Caco-2 (cell line): Measurements from ENCODE around the gene SLC17A6. TPM values are rescaled to one million over a fixed set of nuclear protein-coding genes. Genes with fewer than 3 reads are reported as not detected.

Experiments
- BruUV-seq: library from RNA; stranded (reverse); fragments of 400-500 nt; replicated peaks from 2 replicates; lab custom pipeline; 2021; lab: Mats Ljungman, UMichigan
- CTCF ChIA-PET: fragments of 300-600 bp; sonication (Branson Sonifier 250); formaldehyde crosslinking; loops from one replicate; lab custom pipeline; 2022; ENCODE audit warnings: antibody characterized with exemption; lab: Charles Lee
- POLR2A ChIA-PET: fragments of 300-600 bp; sonication (Branson Sonifier 250); formaldehyde crosslinking; loops from one replicate; lab custom pipeline; 2022; ENCODE audit warnings: antibody characterized with exemption; lab: Charles Lee
- DNase-seq, 2 experiments: peaks; one replicate each; pipeline versions ENCODE4 v3.0.0 to v3.0.0-alpha.2; 2020 to 2022
- H3K27me3 ChIP-seq: replicated peaks from 2 replicates; pipeline ENCODE4 v1.6.0; 2011; ENCODE audit warnings: low read length; ENCODE audit not compliant: control insufficient read depth, insufficient read depth
- H3K36me3 ChIP-seq: 2 replicates; pipeline ENCODE4 v1.5.1; 2011; ENCODE audit warnings: low read length; ENCODE audit not compliant: control insufficient read depth, insufficient read depth
- H3K4me1 ChIP-seq: fragments of 250-450 bp; sonication (Bioruptor Pico); 2 replicates; pipeline ENCODE4 v1.5.1; 2020; ENCODE audit warnings: mild to moderate bottlenecking
- H3K4me3 ChIP-seq: 2 replicates; pipeline ENCODE4 v1.5.1; 2011; ENCODE audit warnings: low read depth, mild to moderate bottlenecking, control low read depth, low read length
- H3K9me3 ChIP-seq: fragments of 250-450 bp; sonication (Bioruptor Pico); 2 replicates; pipeline ENCODE4 v1.5.1; 2020; ENCODE audit warnings: mild to moderate bottlenecking, moderate library complexity
- H3K27ac Mint-ChIP-seq: one replicate; pipeline ENCODE4 v1.8.0; 2022; ENCODE audit warnings: mixed read lengths; ENCODE audit not compliant: unreplicated experiment
- H3K27me3 Mint-ChIP-seq: one replicate; pipeline ENCODE4 v1.8.0; 2022; ENCODE audit warnings: mixed read lengths; ENCODE audit not compliant: insufficient read depth, unreplicated experiment
- H3K36me3 Mint-ChIP-seq: one replicate; pipeline ENCODE4 v1.8.0; 2022; ENCODE audit warnings: mild to moderate bottlenecking, mixed read lengths; ENCODE audit not compliant: insufficient read depth, unreplicated experiment
- H3K4me1 Mint-ChIP-seq: one replicate; pipeline ENCODE4 v1.8.0; 2022; ENCODE audit warnings: low read depth, mixed read lengths; ENCODE audit not compliant: unreplicated experiment
- H3K4me3 Mint-ChIP-seq: one replicate; pipeline ENCODE4 v1.8.0; 2022; ENCODE audit warnings: mild to moderate bottlenecking, moderate library complexity, mixed read lengths; ENCODE audit not compliant: unreplicated experiment
- H3K9me3 Mint-ChIP-seq: one replicate; pipeline ENCODE4 v1.8.0; 2022; ENCODE audit warnings: mixed read lengths; ENCODE audit not compliant: unreplicated experiment
- CTCF ChIP-seq, 2 experiments: fragments of 200-600 bp in 1 of 2; IDR thresholded peaks; 1 replicate in 1 of 2; 2 replicates in 1 of 2; pipeline versions ENCODE4 v1.5.1 to v1.8.0; 2011 to 2022; ENCODE audit warnings: antibody characterized with exemption in 1 of 2, control low read depth in 1 of 2, inconsistent platforms in 1 of 2, low read depth in 1 of 2, low read length in 1 of 2, mild to moderate bottlenecking in 1 of 2, moderate library complexity in 1 of 2; ENCODE audit not compliant: insufficient read depth in 1 of 2, severe bottlenecking in 1 of 2, unreplicated experiment in 1 of 2
- intact Hi-C: fragments of 100-400 bp; cut with micrococcal nuclease; formaldehyde crosslinking; loops from one replicate; pipeline ENCODE4 v1.10.0; 2022; ENCODE audit not compliant: unreplicated experiment
- total RNA-seq: library from RNA; stranded (reverse); gene quantifications from 2 replicates; pipeline ENCODE4 v1.2.3, GENCODE V29; 2022

The SLC17A6 gene
- total RNA-seq, 1 experiment from 2014 or later: not detected

DNA sequence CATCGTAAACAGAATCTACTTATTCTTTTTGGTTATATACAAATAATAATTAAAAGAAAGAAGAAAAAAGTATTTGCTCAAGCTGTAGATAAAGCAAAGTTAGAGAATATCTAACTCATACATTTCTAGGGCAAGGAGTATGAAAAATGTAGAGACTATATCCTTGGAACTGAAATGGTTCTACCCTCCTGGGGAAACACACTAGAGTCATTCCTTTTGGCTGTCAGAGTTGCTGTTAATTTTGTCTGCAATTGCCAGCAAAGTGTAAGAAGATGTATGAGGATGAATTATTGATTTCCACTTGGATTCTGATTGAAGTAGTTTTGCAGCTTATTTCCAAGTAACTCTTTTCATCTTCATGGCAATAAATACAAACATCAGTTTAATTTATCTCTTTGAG, 69.1 kb downstream of the SLC17A6 start:
- BruUV-seq: no TSS peak
- no peaks in the 10 kb centered on the region for H3K36me3 ChIP-seq
- Mint-ChIP-seq H3K27ac (no peak overlapping the region), H3K27me3 (peaks cover 11% of the 10 kb centered on the region), H3K4me3 (no peak overlapping the region), H3K9me3 (no peaks in the 10 kb centered on the region), H3K4me1 (no peaks in the 10 kb centered on the region), H3K36me3 (no peaks in the 10 kb centered on the region)
- intact Hi-C loops: no loop called here
- H3K4me3 ChIP-seq: no peak overlapping the region
- no peaks in the 10 kb centered on the region; the same call in 1 of the 2 replicates for H3K9me3 ChIP-seq
- no peaks in the 10 kb centered on the region for H3K27me3 ChIP-seq
- H3K4me1 ChIP-seq: no peaks in the 10 kb centered on the region
- no peak for DNase-seq
- POLR2A ChIA-PET: no interaction called here
- no peak for TF ChIP-seq CTCF (IDR thresholded peaks at IDR 0.05; ENCODE audit: insufficient read depth in 1 of 2, low read depth in 1 of 2, low read length in 1 of 2, severe bottlenecking in 1 of 2, unreplicated experiment in 1 of 2)
- CTCF ChIA-PET: no interaction called here

GRCh38 chr11:22407921-22408320, 69.7 kb downstream of the SLC17A6 start:
- H3K36me3 Mint-ChIP-seq: no peaks in the 10 kb centered on the region
- no peak overlapping the region for H3K27ac Mint-ChIP-seq
- TF ChIP-seq CTCF (IDR thresholded peaks at IDR 0.05; ENCODE audit: insufficient read depth in 1 of 2, low read depth in 1 of 2, low read length in 1 of 2, severe bottlenecking in 1 of 2, unreplicated experiment in 1 of 2): no peak
- H3K27me3 Mint-ChIP-seq: peaks cover 11% of the 10 kb centered on the region
- Histone ChIP-seq H3K27me3 (no peaks in the 10 kb centered on the region), H3K4me1 (no peaks in the 10 kb centered on the region), H3K4me3 (no peak overlapping the region), H3K9me3 (no peaks in the 10 kb centered on the region; the same call in 1 of the 2 replicates), H3K36me3 (no peaks in the 10 kb centered on the region)
- ChIA-PET CTCF (no interaction called here), POLR2A (no interaction called here)
- no peaks in the 10 kb centered on the region for H3K9me3 Mint-ChIP-seq
- no TSS peak for BruUV-seq
- DNase-seq: no peak
- intact Hi-C loops: no loop called here
- no peak overlapping the region for H3K4me3 Mint-ChIP-seq
- no peaks in the 10 kb centered on the region for H3K4me1 Mint-ChIP-seq

DNA sequence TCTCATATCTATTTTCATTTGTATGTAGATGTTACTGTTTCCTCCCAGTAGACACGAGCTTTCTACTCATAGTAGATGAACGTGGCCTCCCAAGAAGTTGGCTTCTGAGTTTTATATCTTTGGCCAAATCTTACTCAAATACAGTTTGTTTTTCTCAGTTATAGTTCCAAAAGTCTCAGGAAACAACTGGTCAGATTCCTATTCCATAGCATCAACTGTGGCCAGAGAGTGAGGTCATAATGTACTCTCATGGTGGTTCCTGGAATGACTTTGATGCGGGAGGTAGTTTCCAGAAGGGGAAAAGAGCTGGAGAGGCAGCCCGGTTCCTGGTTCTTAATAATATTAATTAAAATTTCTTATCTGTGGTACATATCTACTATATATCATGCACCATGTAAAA, 77.3 kb downstream of the SLC17A6 start:
- Mint-ChIP-seq H3K27ac (no peak overlapping the region), H3K27me3 (peaks cover 14% of the 10 kb centered on the region), H3K9me3 (no peaks in the 10 kb centered on the region), H3K36me3 (no peaks in the 10 kb centered on the region), H3K4me1 (no peaks in the 10 kb centered on the region), H3K4me3 (no peak overlapping the region)
- Histone ChIP-seq H3K9me3 (no peaks in the 10 kb centered on the region), H3K36me3 (no peaks in the 10 kb centered on the region), H3K4me3 (no peak overlapping the region), H3K4me1 (no peaks in the 10 kb centered on the region), H3K27me3 (no peaks in the 10 kb centered on the region)
- ChIA-PET POLR2A (no interaction called here), CTCF (no interaction called here)
- TF ChIP-seq CTCF (IDR thresholded peaks at IDR 0.05; ENCODE audit: insufficient read depth in 1 of 2, low read depth in 1 of 2, low read length in 1 of 2, severe bottlenecking in 1 of 2, unreplicated experiment in 1 of 2): no peak
- intact Hi-C loops: no loop called here
- BruUV-seq: no TSS peak
- DNase-seq: no peak
